Panc1 (cell line): ENCODE measurements around the gene ALDH1A1. TPM values are rescaled to one million over a fixed set of nuclear protein-coding genes. Genes with fewer than 3 reads are reported as not detected.

Experiments
- ATAC-seq: fragments of 200-7000 bp; cut with Tn5 transposase; 2 replicates; pipeline ENCODE4 v1.9.1; 2020; ENCODE audit warnings: mild to moderate bottlenecking, moderate library complexity
- BruUV-seq: library from RNA; stranded (reverse); fragments of 400-500 nt; replicated peaks from 2 replicates; lab custom pipeline; 2021; lab: Mats Ljungman, UMichigan
- CTCF ChIA-PET: fragments of 300-600 bp; sonication (Branson Sonifier 250); formaldehyde crosslinking; loops from one replicate; lab custom pipeline; 2022; ENCODE audit warnings: antibody characterized with exemption; lab: Charles Lee
- POLR2A ChIA-PET: fragments of 300-600 bp; sonication (Branson Sonifier 250); formaldehyde crosslinking; loops from one replicate; lab custom pipeline; 2022; ENCODE audit warnings: antibody characterized with exemption; lab: Charles Lee
- DNase-seq: peaks from one replicate; pipeline ENCODE4 v3.0.0-alpha.2; 2010; ENCODE audit warnings: low read depth, low spot score
- H3K27ac ChIP-seq: 2 replicates; pipeline ENCODE4 v1.5.1; 2011; ENCODE audit warnings: mild to moderate bottlenecking, low read length, inconsistent platforms
- H3K27me3 ChIP-seq: fragments of 200-500 bp; sonication (Bioruptor generic); 2 replicates; pipeline ENCODE4 v1.6.0; 2014; ENCODE audit warnings: low read length, inconsistent platforms; ENCODE audit not compliant: control insufficient read depth, insufficient read depth
- H3K36me3 ChIP-seq: fragments of 200-500 bp; sonication (Bioruptor generic); 2 replicates; pipeline ENCODE4 v1.5.1; 2014; ENCODE audit warnings: inconsistent platforms, mild to moderate bottlenecking, low read length, moderate library complexity; ENCODE audit not compliant: control insufficient read depth, insufficient read depth
- H3K4me1 ChIP-seq: 2 replicates; pipeline ENCODE4 v1.5.1; 2011; ENCODE audit warnings: inconsistent platforms, mild to moderate bottlenecking, low read length, moderate library complexity; ENCODE audit not compliant: control insufficient read depth, insufficient read depth
- H3K4me3 ChIP-seq, 2 experiments: 2 replicates each; pipeline ENCODE4 v1.5.1; 2011 to 2012; ENCODE audit warnings: low read depth in 2 of 2, low read length in 2 of 2, mild to moderate bottlenecking in 2 of 2, inconsistent platforms in 1 of 2, moderate library complexity in 1 of 2
- H3K9me3 ChIP-seq: fragments of 200-500 bp; sonication (Bioruptor generic); 2 replicates; pipeline ENCODE4 v1.5.1; 2014; ENCODE audit warnings: low read depth, mild to moderate bottlenecking, inconsistent platforms, low read length, moderate library complexity; ENCODE audit not compliant: control insufficient read depth, insufficient read depth
- POLR2AphosphoS5 ChIP-seq: IDR thresholded peaks from 2 replicates; pipeline ENCODE4 v1.6.1; 2012; ENCODE audit warnings: mild to moderate bottlenecking, low read depth, low read length, moderate library complexity
- SIN3A ChIP-seq: IDR thresholded peaks from 2 replicates; pipeline ENCODE4 v1.6.1; 2012; ENCODE audit warnings: low read depth, mild to moderate bottlenecking, low read length, moderate library complexity, borderline replicate concordance; ENCODE audit not compliant: insufficient read depth
- TCF7L2 ChIP-seq: IDR thresholded peaks from 2 replicates; pipeline ENCODE4 v1.6.1; 2011; ENCODE audit warnings: mild to moderate bottlenecking, low read depth, low read length, inconsistent platforms
- in situ Hi-C: cut with HindIII; loops from 2 replicates; pipeline ENCODE4 v1.10.0; 2016; ENCODE audit warnings: low sequenced_read_pairs, low pct_unique_long_range_greater_than_20kb
- intact Hi-C: fragments of 100-400 bp; cut with micrococcal nuclease; formaldehyde crosslinking; loops from one replicate; pipeline ENCODE4 v1.10.0; 2022; ENCODE audit not compliant: unreplicated experiment
- total RNA-seq: library from RNA; stranded (reverse); gene quantifications from one replicate; pipeline ENCODE4 v1.2.1, GENCODE V29; 2021; ENCODE audit not compliant: unreplicated experiment
- TF ChIP-seq, protein P1 (sequence below): fragments of 450-650 bp; IDR thresholded peaks from 2 replicates; pipeline ENCODE4 v1.5.1; 2017; ENCODE audit warnings: mild to moderate bottlenecking
- TF ChIP-seq, protein P2 (sequence below), 2 experiments: IDR thresholded peaks; 2 replicates each; pipeline ENCODE4 v1.6.1; 2011 to 2012; ENCODE audit warnings: low read depth in 2 of 2, control low read depth in 1 of 2, low read length in 1 of 2, mild to moderate bottlenecking in 1 of 2, moderate library complexity in 1 of 2; ENCODE audit not compliant: insufficient read depth in 1 of 2

ALDH1A1 gene
- total RNA-seq, 1 experiment from 2014 or later = 0.54 TPM

DNA sequence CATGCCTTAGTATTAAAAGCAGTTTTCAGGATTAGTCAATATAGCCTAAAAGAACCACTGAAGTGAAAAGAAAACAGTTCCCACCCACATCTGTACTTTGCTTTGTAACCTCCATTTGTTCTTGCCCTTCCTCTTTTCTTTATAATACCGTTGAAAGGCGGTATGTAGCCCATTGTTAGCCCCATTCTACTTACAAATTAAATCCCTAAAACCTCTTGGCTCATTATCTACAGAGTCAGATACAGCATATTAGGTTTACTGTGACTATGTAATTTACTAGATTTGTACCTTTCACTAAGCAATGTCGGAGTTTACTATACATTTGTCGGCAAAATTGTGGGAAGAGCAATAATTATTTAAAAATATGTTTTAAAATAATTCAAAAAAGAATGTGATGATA is 17.3 kb downstream of the ALDH1A1 start:
- in situ Hi-C loops = no loop called here
- no peak overlapping the region for H3K4me3 ChIP-seq

DNA sequence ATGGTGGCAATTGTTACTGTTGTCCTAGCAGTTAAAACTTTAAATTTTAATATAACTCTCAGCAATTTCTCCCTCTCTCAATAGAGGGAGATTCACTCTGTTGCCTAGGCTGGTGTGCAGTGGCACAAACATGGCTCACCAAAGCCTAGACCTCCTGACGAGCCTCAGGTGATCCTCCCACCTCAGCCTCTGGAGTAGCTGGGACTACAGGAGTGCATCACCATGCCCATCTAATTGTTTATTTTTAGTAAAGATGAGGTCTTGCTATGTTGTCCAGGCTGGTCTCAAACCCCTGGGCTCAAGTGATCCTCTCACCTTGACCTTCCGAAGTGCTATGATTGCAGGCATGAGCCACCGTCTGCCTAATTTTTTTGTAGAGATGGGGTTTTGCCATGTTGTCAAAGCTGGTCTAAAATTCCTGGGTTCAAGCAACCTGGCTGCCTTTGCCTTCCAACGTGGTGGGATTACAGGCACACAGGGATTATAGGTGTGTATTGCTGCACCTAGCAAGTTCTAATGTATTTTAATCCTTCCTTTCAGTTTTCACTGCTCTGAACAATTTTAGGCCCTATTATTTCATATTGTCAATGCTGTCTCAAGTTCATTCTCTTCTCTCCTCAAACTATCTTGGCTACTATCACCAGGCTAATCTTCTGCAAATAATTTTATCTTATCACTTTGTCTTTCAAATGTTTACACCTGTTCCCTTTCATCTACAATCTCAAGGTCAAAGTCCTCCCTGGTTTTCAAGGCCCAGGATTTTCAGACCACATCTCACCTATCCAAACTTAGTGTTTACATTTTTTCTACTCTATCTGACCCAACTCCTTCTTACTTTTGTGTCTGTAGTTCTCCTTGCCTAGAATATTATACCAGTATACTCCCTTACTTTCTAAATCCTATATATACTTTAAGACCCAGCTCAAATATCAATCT is 18.9 kb downstream of the ALDH1A1 start:
- no peak for DNase-seq
- in situ Hi-C loops (no loop called here), intact Hi-C loops (no loop called here)
- Histone ChIP-seq H3K36me3 (no peaks in the 10 kb centered on the region), H3K9me3 (no peaks in the 10 kb centered on the region), H3K4me1 (no peaks in the 10 kb centered on the region), H3K27me3 (no peaks in the 10 kb centered on the region), H3K27ac (no peak overlapping the region), H3K4me3 (no peak overlapping the region)
- TF ChIP-seq POLR2AphosphoS5 (no peak), TCF7L2 (no peak), SIN3A (no peak)
- TF ChIP-seq, protein P1, sequence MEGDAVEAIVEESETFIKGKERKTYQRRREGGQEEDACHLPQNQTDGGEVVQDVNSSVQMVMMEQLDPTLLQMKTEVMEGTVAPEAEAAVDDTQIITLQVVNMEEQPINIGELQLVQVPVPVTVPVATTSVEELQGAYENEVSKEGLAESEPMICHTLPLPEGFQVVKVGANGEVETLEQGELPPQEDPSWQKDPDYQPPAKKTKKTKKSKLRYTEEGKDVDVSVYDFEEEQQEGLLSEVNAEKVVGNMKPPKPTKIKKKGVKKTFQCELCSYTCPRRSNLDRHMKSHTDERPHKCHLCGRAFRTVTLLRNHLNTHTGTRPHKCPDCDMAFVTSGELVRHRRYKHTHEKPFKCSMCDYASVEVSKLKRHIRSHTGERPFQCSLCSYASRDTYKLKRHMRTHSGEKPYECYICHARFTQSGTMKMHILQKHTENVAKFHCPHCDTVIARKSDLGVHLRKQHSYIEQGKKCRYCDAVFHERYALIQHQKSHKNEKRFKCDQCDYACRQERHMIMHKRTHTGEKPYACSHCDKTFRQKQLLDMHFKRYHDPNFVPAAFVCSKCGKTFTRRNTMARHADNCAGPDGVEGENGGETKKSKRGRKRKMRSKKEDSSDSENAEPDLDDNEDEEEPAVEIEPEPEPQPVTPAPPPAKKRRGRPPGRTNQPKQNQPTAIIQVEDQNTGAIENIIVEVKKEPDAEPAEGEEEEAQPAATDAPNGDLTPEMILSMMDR = no peak
- TF ChIP-seq, protein P2, sequence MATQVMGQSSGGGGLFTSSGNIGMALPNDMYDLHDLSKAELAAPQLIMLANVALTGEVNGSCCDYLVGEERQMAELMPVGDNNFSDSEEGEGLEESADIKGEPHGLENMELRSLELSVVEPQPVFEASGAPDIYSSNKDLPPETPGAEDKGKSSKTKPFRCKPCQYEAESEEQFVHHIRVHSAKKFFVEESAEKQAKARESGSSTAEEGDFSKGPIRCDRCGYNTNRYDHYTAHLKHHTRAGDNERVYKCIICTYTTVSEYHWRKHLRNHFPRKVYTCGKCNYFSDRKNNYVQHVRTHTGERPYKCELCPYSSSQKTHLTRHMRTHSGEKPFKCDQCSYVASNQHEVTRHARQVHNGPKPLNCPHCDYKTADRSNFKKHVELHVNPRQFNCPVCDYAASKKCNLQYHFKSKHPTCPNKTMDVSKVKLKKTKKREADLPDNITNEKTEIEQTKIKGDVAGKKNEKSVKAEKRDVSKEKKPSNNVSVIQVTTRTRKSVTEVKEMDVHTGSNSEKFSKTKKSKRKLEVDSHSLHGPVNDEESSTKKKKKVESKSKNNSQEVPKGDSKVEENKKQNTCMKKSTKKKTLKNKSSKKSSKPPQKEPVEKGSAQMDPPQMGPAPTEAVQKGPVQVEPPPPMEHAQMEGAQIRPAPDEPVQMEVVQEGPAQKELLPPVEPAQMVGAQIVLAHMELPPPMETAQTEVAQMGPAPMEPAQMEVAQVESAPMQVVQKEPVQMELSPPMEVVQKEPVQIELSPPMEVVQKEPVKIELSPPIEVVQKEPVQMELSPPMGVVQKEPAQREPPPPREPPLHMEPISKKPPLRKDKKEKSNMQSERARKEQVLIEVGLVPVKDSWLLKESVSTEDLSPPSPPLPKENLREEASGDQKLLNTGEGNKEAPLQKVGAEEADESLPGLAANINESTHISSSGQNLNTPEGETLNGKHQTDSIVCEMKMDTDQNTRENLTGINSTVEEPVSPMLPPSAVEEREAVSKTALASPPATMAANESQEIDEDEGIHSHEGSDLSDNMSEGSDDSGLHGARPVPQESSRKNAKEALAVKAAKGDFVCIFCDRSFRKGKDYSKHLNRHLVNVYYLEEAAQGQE (IDR thresholded peaks at IDR 0.05; ENCODE audit: insufficient read depth in 1 of 2, low read depth in 2 of 2, low read length in 1 of 2) = no peak
- no TSS peak for BruUV-seq
- POLR2A ChIA-PET = no interaction called here
- CTCF ChIA-PET = no interaction called here
- no peak for ATAC-seq

More for the DNA sequence above, 17.3 kb downstream of the ALDH1A1 start:
- H3K4me1 ChIP-seq = no peaks in the 10 kb centered on the region
- ChIA-PET CTCF (no interaction called here), POLR2A (no interaction called here)
- H3K27me3 ChIP-seq = no peaks in the 10 kb centered on the region
- no peaks in the 10 kb centered on the region for H3K36me3 ChIP-seq
- TF ChIP-seq, protein P1 = no peak
- TF ChIP-seq TCF7L2 (no peak), SIN3A (no peak), POLR2AphosphoS5 (no peak)
- TF ChIP-seq, protein P2 (IDR thresholded peaks at IDR 0.05; ENCODE audit: insufficient read depth in 1 of 2, low read depth in 2 of 2, low read length in 1 of 2) = no peak
- H3K9me3 ChIP-seq = no peaks in the 10 kb centered on the region
- H3K27ac ChIP-seq = no peak overlapping the region
- DNase-seq (no peak), ATAC-seq (no peak)
- intact Hi-C loops = no loop called here
- no TSS peak for BruUV-seq
